HepG2 (cell line): Measurements from ENCODE around the gene GATAD2B. TPM values are rescaled to one million over a fixed set of nuclear protein-coding genes. Genes with fewer than 3 reads are reported as not detected.
A peak's percentile ranks its signal among the peaks of the same experiment; 100 is the strongest.

Experiments used
- DNMT1 ChIP-seq: sonication (generic); formaldehyde crosslinking; IDR thresholded peaks from 2 replicates; pipeline ENCODE4 v1.5.1; 2020; ENCODE audit warnings: mild to moderate bottlenecking, missing genetic modification reagents
- GPN1 ChIP-seq: sonication (generic); formaldehyde crosslinking; IDR thresholded peaks from 2 replicates; pipeline ENCODE4 v1.5.1; 2020; ENCODE audit warnings: missing genetic modification reagents, borderline replicate concordance
- HINFP ChIP-seq: sonication (generic); formaldehyde crosslinking; IDR thresholded peaks from 2 replicates; pipeline ENCODE4 v1.4.0; 2020; ENCODE audit warnings: low read depth, mild to moderate bottlenecking, missing genetic modification reagents
- HMGXB3 ChIP-seq: sonication (generic); formaldehyde crosslinking; IDR thresholded peaks from 2 replicates; pipeline ENCODE4 v1.4.0; 2020; ENCODE audit warnings: missing genetic modification reagents, borderline replicate concordance
- MTERF4 ChIP-seq: sonication (generic); formaldehyde crosslinking; IDR thresholded peaks from 2 replicates; pipeline ENCODE4 v1.8.0; 2023; ENCODE audit warnings: mild to moderate bottlenecking, missing genetic modification reagents
- NFIB ChIP-seq: sonication (generic); formaldehyde crosslinking; IDR thresholded peaks from 2 replicates; pipeline ENCODE4 v1.9.0; 2021; ENCODE audit warnings: missing genetic modification reagents, mild to moderate bottlenecking, borderline replicate concordance
- SIN3A ChIP-seq: IDR thresholded peaks from 2 replicates; pipeline ENCODE4 v1.6.1; 2011; ENCODE audit warnings: low read depth, mild to moderate bottlenecking, control low read depth, low read length, borderline replicate concordance
- SMAD3 ChIP-seq: sonication (generic); formaldehyde crosslinking; IDR thresholded peaks from 2 replicates; pipeline ENCODE4 v1.4.0; 2020; ENCODE audit warnings: missing genetic modification reagents
- STAG1 ChIP-seq: sonication (generic); formaldehyde crosslinking; IDR thresholded peaks from 2 replicates; pipeline ENCODE4 v1.4.0; 2020; ENCODE audit warnings: missing genetic modification reagents
- TBX2 ChIP-seq: sonication (generic); formaldehyde crosslinking; IDR thresholded peaks from 2 replicates; pipeline ENCODE4 v1.5.0; 2020; ENCODE audit warnings: missing genetic modification reagents, mild to moderate bottlenecking, borderline replicate concordance
- ZBTB14 ChIP-seq: sonication (generic); formaldehyde crosslinking; IDR thresholded peaks from 2 replicates; pipeline ENCODE4 v1.4.0; 2020; ENCODE audit warnings: missing genetic modification reagents
- ZBTB49 ChIP-seq: sonication (generic); formaldehyde crosslinking; IDR thresholded peaks from 2 replicates; pipeline ENCODE4 v1.4.0; 2020; ENCODE audit warnings: missing genetic modification reagents, borderline replicate concordance
- ZFP82 ChIP-seq: sonication (generic); formaldehyde crosslinking; IDR thresholded peaks from 2 replicates; pipeline ENCODE4 v1.5.1; 2020; ENCODE audit warnings: mild to moderate bottlenecking, missing genetic modification reagents, borderline replicate concordance
- ZMYM4 ChIP-seq: sonication (generic); formaldehyde crosslinking; IDR thresholded peaks from 2 replicates; pipeline ENCODE4 v1.8.1; 2023; ENCODE audit warnings: mild to moderate bottlenecking, missing genetic modification reagents
- ZNF30 ChIP-seq: sonication (generic); formaldehyde crosslinking; IDR thresholded peaks from 2 replicates; pipeline ENCODE4 v1.5.0; 2020; ENCODE audit warnings: mild to moderate bottlenecking, missing genetic modification reagents
- ZNF333 ChIP-seq: sonication (generic); formaldehyde crosslinking; IDR thresholded peaks from 2 replicates; pipeline ENCODE4 v1.4.0; 2020; ENCODE audit warnings: mild to moderate bottlenecking, missing genetic modification reagents, borderline replicate concordance
- ZNF713 ChIP-seq: sonication (generic); formaldehyde crosslinking; IDR thresholded peaks from 2 replicates; pipeline ENCODE4 v1.4.0; 2020; ENCODE audit warnings: mild to moderate bottlenecking, missing genetic modification reagents
- polyA plus RNA-seq, 8 experiments: library from polyadenylated mRNA; depleted of rRNA in 3 of 8; stranded (reverse) in 7 of 8; unstranded in 1 of 8; fragments of >200 nt; fragmentation: Illumina TruSeq in 4 of 8; extraction: Trizol in 4 of 8; gene quantifications; 2 replicates each; pipeline versions ENCODE4 v1.2.1 to v1.2.3, GENCODE V29; 2011 to 2016; ENCODE audit warnings: low read depth in 4 of 8, missing spikeins in 1 of 8, mixed read lengths in 1 of 8; ENCODE audit not compliant: insufficient read depth in 1 of 8
- total RNA-seq, 5 experiments: library from RNA; depleted of rRNA; stranded (reverse); fragments of >200 nt; fragmentation: Illumina TruSeq; extraction: Trizol; gene quantifications; 2 replicates each; pipeline ENCODE4 v1.2.3, GENCODE V29; 2016; ENCODE audit warnings: low read depth in 1 of 5

The GATAD2B gene
- total and polyA plus RNA-seq, 2 of the 13 experiments (the other 11 are each of a cell fraction or from before 2014, with no cell fraction given), result 3.2 to 5.2 TPM

- TF ChIP-seq ZMYM4 (CRISPR knock-in tag) (peak; percentile 84; the same call in 1 of the 2 replicates), STAG1 (CRISPR knock-in tag) (peak; percentile 4; the same call in 1 of the 2 replicates), DNMT1 (CRISPR knock-in tag) (no peak), ZNF713 (CRISPR knock-in tag) (no peak), ZBTB14 (peak; percentile 43), ZNF333 (no peak), TBX2 (CRISPR knock-in tag) (peak; percentile 64; the same call in 1 of the 2 replicates), SIN3A (peak; percentile 35; the same call in 1 of the 2 replicates), ZBTB49 (peak; percentile 49; the same call in 1 of the 2 replicates), HMGXB3 (peak; percentile 87), ZNF30 (CRISPR knock-in tag) (no peak), SMAD3 (CRISPR knock-in tag) (peak; percentile 52; the same call in 1 of the 2 replicates), HINFP (CRISPR knock-in tag) (no peak), GPN1 (CRISPR knock-in tag) (no peak), NFIB (CRISPR knock-in tag) (no peak), MTERF4 (CRISPR knock-in tag) (no peak), ZFP82 (CRISPR knock-in tag) (no peak)
Observed at GRCh38 chr1:153922972-153923925, at the start of gene GATAD2B (continued).
